Stimulated activated CD4-positive, alpha-beta T cell treated with anti-CD3 and anti-CD28 coated beads, Interleukin-1b, Interleukin-23, amount 100 ng/mL, for 4 hours (primary cell): ENCODE data around the gene PLD1.
"Not testable (repeated sequence)": the region's sequence is repeated elsewhere in the genome, so short reads cannot be mapped to it uniquely, and the experiment has no call there.

ENCODE experiments used
- DNase-seq, 2 donors: peaks; one replicate each; pipeline ENCODE4 v3.0.0-alpha.2; 2020; ENCODE audit warnings: low read depth in 2 of 2

PLD1 gene

GRCh38 chr3:171809861-171810628 lies at the start of gene PLD1:
TSS of gene PLD1 (minus strand) at chr3:171810483. CDS start at chr3:171738051, 72,432 bp downstream.
- DNase-seq, result peak in 1 of 2 donors; percentile 29

GRCh38 chr3:171858770-171859169 lies 48.5 kb upstream of the PLD1 start:
- not testable (repeated sequence) for DNase-seq

- no peak for DNase-seq
Measured at GRCh38 chr3:171854649-171855305, 44.5 kb upstream of the PLD1 start.

- DNase-seq, result no peak
Measured at GRCh38 chr3:171851660-171852058, 41.4 kb upstream of the PLD1 start.

GRCh38 chr3:171850960-171851659 lies 40.8 kb upstream of the PLD1 start:
- DNase-seq, result no peak

- DNase-seq, result no peak
Measured at GRCh38 chr3:171850320-171850959, 40.2 kb upstream of the PLD1 start.

- DNase-seq, result no peak
Measured at GRCh38 chr3:171849617-171850319, 39.5 kb upstream of the PLD1 start.

GRCh38 chr3:171847595-171848259 lies 37.4 kb upstream of the PLD1 start:
- no peak for DNase-seq

GRCh38 chr3:171847133-171847532 lies 36.9 kb upstream of the PLD1 start:
- no peak for DNase-seq

- DNase-seq, result no peak
Measured at GRCh38 chr3:171846597-171846996, 36.3 kb upstream of the PLD1 start.

GRCh38 chr3:171845481-171846284 lies 35.4 kb upstream of the PLD1 start:
- DNase-seq, result no peak

- DNase-seq, result no peak
Measured at GRCh38 chr3:171844873-171845272, 34.6 kb upstream of the PLD1 start.

- DNase-seq, result no peak
Measured at GRCh38 chr3:171842864-171843518, 32.7 kb upstream of the PLD1 start, which contains the start of gene TMEM212. TSS of gene TMEM212 (plus strand) at chr3:171843349. CDS start at chr3:171843384, 35 bp downstream.

GRCh38 chr3:171841620-171842000 lies 31.3 kb upstream of the PLD1 start:
- no peak for DNase-seq

- no peak for DNase-seq
Measured at GRCh38 chr3:171840811-171841619, 30.7 kb upstream of the PLD1 start.

GRCh38 chr3:171840445-171840810 lies 30.1 kb upstream of the PLD1 start:
- DNase-seq, result no peak

GRCh38 chr3:171839270-171839669 lies 29.0 kb upstream of the PLD1 start:
- no peak for DNase-seq

- DNase-seq, result no peak
Measured at GRCh38 chr3:171838218-171838720, 28.0 kb upstream of the PLD1 start.

- DNase-seq, result no peak
Measured at GRCh38 chr3:171837698-171838097, 27.4 kb upstream of the PLD1 start.
